ENCODE data around the gene COBLL1.

Gene COBLL1

DNA sequence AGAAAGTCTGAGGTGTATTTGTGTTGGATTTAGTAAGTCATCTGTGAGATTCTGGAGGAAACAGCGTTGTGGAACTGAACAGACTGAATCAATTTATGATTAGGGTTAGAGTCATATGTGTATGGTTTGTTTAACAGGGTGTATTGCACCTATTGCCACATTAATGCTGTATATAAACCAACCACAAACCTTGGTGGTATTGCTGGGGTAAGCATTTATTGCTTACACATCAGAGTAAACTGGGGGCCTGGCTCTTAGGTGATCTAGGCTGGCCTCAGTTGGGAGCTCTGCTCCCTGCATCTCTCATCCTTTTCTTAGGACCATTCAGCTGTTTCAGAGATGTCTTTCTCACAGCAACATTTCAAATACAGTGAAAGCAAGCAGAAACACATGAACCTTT is 160.6 kb downstream of the COBLL1 start:
- no peak for DNase-seq (ENCODE audit: low read depth)

DNA sequence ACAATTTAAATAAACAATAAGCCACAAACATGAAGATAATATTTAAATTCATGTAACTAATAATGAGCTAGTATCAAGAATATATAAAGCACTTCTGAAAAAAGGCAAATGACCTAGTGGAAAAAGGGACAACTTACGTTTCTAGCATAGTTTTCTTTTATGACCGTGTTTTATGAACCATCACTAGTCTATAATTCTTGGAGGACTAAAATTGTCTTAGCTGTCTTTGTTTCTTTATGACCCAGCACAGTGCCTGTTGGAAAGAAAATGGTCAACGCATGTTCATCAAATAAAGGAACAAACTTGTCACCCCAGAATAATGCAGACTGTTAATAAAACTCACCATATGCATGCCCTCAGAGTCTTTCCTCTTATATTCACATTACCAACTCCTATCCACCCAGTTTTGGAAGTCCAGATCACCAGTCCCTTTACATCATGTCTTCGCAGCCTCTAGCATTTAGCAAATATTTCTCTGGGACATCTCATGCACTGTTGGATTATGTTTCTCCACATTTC is 162.9 kb downstream of the COBLL1 start:
- no peak for DNase-seq (ENCODE audit: low read depth)

DNA sequence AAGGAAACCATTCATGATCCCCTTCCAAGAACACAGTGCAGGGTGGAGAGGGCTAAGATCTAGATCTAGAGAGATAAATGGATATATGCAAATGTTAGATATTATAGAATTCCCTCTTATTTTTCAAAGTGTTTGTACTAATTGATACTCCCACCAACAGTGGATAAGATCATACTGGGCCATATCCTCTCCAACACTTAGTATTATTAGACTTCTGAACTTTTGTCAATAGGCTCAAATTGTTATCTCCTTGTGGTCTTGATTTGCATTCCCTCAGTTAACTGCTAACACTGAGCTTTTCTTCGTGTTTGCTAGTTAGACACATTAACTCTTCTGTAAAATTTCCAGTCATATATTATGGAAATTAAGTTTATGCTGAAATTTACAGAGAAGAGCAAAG is 163.9 kb downstream of the COBLL1 start:
- no peak for DNase-seq (ENCODE audit: low read depth)

DNA sequence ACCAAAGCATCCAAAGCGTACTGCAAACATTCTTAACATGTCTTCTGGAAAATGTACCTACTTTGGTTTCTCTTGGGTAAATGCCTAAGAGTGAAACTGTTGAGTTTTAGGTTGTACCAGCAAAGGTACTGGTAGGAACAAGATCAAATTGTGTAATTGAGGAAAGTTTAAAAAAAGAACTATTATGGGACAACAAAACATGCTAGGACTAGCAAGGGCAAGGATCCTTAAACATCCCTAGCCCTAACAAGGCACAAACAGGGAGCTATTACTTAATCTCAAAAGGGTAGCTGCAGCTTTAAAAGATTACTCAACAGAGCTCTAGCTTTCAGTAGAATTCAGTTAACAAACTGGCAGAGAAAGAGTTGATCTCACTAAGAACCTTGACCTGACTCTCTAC is 164.4 kb downstream of the COBLL1 start:
- DNase-seq (ENCODE audit: low read depth), result no peak

DNA sequence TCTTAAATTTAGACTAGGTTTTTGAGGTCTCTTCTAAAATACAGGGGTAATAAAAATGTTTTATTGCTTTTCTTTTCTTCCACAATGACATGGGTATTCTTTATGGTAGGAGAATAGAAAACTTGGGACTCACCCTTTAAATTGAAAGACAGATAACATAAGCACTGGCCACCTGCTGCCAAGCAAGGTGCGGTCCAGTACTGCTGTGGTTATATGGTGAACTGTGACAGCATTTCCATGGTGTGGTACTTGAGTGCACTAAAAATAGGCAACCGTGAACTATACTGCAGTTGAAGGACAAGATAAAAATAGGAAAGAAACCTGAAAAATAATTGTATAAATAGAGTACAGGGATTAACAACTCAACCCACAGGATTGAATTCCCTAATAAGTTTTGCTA is 165.9 kb downstream of the COBLL1 start:
- DNase-seq (ENCODE audit: low read depth), result no peak

DNA sequence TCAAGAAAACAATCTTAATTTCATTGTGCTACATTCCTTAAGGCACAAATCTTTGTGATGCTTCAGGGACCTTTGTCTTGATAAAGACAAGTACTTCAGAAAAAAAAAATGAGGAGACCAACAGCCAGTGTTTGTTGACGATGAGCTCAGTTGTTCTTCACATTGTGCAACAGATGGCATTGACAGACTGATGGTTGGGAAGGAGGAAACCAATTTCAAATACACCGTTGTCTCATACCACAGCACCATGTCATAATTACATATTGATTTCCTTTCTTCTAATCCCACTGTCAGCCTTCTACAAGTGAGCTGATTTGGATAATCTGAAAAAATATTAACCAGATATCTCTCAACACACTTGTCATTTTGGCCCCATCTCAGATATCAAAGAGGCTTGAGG is 166.6 kb downstream of the COBLL1 start:
- no peak for DNase-seq (ENCODE audit: low read depth)

DNA sequence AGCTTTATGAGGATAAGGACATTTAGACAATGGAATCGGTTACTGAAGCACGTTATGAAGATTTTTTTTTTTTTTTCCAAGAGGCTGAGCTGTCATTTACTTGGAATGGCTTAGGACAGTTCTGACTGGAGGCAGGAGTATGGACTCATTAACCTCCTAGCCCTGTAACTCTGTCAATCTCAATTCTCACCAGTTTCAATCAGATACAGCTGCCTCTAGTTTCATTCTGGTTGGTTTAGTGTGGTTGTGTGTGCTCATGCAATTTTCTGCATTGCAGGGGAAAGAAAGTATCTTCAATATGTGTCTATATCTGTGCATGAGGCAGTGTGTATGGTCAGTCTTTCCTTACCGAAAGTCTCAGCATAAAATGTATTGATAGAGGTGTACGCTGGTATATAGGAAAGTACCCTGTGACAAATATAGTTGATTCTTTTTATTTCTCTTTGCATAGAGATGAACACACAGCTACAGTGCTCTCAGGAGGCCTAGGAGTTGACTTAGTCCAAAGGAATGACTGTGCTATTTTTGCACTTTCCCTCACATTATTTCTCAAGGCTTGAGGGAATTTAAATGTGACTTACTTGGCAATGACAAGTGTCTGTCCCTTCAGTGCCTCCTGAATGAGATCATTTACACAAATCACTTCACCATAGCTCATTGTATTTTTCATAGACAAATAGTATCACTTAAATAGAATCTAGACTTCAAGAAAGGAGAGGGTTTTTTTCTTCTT is 169.8 kb downstream of the COBLL1 start:
- no peak for DNase-seq (ENCODE audit: low read depth)

DNA sequence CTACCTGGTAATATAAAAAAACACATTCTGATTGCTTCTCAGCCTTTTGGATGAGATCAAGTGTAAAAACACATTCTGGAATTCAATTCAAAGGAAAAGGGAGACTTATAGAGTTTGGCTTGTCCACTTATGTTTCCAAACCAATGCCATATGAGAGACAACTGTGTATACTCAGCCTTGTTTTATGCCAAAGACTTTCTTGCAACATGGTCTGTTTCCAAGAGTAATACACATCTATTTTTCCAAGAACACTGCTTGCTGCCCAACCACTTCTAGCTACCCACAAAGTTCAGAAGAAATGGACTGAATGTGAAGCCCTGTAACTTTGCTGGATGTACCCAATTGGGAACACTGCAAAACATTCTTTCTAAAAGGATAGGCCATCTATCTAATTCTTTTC is 172.3 kb downstream of the COBLL1 start:
- no peak for DNase-seq (ENCODE audit: low read depth)

DNA sequence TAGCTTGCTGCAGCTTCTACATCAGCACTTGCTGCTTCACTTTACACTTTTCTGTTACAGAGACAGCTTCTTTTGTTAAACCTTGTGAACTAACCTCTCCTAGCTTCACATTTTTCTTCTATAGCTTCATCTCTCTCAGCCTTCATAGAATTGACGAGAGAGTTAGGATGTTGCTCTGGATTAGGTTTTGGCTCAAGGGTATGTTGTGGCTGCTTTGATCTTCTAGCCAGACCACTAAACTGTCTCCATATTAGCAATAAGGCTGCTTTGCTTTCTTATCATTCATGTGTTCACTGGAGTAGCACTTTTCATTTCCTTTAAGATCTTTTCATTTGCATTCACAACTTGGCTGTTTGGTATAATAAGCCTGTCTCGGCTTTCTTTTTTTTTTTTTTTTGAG is 174.1 kb downstream of the COBLL1 start:
- no peak for DNase-seq (ENCODE audit: low read depth)

DNA sequence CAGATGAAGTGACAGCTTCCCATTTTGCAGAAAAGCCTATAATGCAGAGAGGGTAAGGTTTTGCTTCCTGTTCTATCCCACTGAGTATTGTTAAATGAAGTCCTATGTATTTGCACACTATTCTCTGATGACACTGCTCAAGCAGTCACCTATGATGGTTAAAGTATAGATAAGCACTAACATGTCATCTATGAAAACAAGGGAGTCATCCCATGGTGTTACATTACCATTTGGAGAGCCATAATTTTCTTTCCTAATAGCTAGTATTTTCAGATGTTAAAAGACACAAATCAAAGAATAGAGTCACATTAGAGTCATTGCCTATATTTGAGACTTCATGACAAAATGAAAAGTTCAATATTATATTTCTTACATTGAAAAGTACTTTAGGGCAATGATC is 177.6 kb downstream of the COBLL1 start:
- no peak for DNase-seq (ENCODE audit: low read depth)

DNA sequence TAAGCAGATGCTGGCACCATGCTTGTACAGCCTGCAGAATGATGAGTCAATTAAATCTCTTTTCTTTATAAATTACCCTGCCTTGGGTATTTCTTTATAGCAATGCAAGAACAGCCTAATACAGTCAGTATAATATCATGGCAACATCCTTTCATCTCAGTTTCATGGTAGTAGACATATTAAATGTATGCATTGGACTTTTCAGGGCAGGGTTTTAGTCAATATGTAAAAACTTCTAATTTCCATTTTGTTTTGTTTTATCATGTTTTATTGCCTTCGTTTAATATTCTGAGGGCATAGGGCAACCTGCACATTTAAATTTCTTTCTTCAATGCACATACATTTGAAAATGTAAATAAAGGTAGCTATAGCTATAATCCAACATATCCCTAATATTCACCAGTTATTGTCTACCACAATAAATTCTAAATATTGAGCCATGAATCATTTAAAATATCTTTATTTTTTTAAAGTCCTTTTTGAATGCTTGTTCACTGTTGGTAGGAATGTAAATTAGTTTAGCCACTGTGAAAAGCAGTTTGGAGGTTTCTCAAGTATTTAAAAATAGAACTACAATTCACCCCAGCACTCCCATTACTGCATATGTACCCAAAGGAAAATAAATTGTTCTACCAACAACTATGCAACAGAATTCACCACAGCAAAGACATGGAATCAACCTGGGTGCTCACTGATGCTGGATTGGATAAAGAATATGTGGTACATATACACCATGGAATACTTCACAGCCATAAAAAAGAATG is 178.6 kb downstream of the COBLL1 start:
- no peak for DNase-seq (ENCODE audit: low read depth)

DNA sequence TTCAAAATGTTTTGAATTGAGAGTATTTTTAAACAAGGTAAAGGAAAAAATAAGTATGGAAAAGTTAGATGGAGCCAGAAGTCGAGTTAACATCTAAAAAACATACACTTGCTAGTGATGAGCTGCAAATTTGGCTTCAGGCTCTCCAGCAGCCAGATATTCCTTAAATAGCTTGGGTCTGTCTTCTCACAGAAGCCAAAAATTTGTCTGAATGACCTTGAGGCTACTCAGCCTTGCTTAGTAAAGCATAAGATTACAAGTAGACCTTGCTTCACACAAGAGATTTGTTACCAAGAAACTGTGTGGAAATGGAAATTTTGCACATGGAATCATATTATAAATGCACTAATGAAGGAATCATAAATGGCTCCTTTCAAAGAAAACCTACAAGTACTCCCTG is 179.6 kb downstream of the COBLL1 start:
- DNase-seq (ENCODE audit: low read depth), result no peak

DNA sequence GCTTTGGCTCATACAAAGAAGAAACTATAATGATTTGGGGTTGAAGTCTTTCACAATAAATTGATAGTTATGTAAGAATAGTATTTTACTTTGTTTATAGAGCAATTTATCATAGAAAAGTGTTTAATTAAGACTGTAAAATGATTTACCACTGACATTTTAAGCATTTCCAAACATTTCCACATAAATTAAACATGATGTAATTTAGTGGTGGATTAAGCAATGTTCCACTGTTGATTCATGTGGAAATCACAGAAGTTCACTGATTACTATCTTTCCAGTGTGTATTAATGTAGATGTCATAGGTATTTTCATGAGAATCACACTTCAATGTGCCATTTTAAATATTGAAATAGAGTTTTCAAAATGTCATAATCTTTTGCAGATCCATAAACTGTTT is 180.3 kb downstream of the COBLL1 start:
- no peak for DNase-seq (ENCODE audit: low read depth)

DNA sequence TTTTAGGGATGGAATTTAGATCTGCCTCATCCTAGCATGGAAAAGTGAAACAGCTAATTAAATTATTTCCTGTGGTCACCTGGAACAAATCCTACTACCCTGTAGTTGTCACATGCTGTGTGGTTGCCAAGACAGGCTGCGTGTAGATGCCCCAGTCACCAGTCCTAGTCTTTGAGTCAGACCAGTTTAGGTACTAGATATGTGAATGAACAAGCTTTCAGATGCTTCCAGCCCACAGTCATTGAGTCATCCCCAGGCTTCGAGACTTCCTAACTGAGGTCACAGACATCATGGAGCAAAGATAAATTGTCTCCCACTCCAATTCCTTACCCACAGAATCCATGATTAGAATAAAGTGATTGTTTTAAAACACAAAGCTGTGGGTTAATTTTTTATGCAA is 184.5 kb downstream of the COBLL1 start:
- no peak for DNase-seq (ENCODE audit: low read depth)

DNA sequence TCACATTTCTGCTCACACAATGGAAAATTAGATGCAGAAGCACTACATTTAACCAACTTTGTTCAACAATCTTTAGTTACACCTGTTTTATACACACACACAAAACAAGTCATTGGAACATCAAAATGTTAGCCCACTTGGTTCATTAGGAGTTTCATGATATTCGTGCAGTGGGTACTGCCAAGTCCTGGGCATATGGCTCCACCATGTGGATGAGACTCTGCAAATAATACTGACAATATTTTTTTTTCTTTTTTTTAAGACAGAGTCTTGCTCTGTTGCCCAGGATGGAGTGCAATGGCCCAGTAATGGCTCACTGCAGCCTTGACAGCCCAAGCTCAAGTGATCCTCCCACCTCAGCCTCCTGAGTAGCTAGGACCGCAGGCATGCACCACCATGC is 185.9 kb downstream of the COBLL1 start:
- no peak for DNase-seq (ENCODE audit: low read depth)

DNA sequence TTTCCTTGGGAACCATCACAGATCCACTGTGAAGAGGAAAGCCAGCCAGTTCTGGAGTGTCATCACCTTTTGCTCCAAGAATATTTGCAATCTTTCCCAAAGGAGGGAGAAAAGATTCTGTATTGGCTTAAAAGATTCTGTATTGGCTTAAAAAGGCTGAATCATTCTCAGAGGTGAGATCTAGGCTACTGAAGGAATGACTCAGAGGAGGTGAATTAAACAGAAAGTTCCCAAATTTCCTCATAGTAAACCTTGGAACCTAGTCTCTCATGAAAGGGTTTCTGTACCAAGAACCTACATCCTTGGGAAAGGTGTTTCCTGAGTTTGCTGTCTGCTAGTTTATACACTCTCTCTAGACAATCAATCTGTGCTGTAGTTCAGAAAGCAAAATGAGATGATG is 186.3 kb downstream of the COBLL1 start:
- DNase-seq (ENCODE audit: low read depth), result no peak

DNA sequence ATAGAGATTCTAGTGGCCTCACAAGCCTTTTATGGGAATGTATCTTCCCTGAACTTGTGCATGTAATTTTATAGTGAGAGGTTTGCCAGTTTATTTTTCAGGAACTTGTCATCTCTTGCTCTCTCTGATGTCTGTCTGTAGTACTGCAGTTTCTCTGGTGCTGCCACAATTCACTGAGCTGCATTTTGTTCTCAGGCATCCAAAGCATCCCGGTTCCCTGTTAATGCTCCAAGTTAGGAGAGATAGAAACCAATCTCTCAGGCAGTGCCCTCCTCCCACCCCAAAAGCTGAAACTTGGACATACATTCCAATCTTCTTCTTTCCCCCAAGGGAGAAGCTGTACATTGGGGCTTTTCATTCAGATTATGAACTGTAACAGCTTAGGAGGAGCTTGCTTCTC is 190.3 kb downstream of the COBLL1 start:
- DNase-seq (ENCODE audit: low read depth), result no peak

DNA sequence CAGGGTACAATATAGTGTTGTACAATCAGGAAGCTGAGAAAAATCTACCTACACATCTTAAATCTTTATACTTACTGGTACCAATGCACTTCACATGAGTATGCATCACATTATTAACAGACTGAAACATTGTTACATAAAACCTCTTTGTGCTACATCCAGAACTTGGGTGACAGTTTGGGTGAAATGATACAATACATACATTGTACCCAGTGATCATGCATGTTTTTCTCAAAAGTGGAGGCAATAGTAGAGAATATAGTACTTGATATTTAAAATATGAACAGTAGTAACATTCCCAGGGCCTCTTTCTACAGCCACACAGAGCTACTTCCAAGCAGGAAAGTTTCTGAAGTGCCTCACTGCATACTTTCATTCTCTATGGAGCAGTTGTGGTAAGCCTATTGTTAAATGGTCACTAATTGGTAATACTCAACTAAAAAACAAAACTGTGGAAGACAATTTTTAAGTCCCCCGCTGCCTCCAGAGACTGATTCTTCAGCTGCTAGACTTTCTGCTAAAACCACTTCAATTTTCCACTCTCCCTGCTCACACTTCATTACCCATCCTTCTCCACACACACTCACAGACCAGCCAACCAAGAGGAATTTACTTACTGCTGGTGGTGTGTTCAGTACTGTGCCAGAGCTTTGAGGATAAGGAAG is 197.5 kb downstream of the COBLL1 start:
- no peak for DNase-seq (ENCODE audit: low read depth)

DNA sequence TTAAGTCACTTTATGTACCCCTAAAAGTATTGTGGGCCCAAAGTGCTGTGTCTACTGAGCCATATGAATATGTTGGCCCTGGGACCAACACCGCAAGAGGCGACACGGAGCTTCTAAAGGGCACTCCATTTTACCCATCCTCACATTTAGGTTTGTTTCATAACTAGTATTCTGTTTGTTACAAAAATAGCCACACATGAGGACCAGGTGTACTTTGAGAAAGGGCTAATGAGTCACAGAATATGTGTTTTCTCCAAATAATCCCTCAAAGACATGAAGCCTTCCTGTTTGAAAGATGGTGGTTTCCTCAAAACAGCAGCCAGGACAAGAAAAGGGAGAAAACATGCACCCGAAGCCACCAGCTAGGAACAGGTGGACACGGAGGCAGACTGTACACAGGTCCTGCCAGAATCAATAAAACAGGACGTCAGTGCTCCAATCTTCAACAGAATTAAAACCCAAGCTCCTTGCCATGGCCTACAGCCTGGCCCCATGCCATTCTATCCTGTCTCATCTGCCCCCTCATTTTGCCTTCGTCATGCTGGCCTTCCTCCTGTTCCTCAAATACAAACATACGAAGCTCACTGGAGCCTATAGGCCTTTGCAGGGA is 198.6 kb downstream of the COBLL1 start:
- DNase-seq (ENCODE audit: low read depth), result no peak

DNA sequence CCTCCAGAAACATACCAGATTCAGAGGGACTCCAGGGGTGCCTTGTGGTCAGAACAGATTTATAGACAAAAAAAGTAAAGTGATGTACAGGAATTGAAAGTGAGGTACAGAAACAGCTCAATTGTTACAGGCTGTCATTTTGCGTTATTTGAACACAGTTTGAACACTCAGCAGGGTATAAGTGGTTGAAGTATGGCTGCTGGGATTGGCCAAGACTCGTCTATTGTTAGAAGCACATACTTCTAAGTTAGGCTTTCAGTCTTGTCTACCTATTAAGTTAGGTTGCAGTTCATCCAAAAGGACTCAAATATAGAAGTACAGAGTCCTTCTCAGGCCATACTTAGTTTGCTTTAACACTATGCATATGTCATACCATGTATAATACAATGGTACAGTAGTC is 199.4 kb downstream of the COBLL1 start:
- DNase-seq (ENCODE audit: low read depth), result no peak

All from T-helper 22 cell (primary cell).